Suppressor macrophage treated with lipopolysaccharide for 1 hour (primary cell): Measurements from ENCODE around the gene TMEM132D.

ENCODE experiments used
- DNase-seq, 3 donors: peaks; one replicate each; pipeline ENCODE4 v3.0.0-alpha.2; 2020 to 2022

TMEM132D gene

DNA sequence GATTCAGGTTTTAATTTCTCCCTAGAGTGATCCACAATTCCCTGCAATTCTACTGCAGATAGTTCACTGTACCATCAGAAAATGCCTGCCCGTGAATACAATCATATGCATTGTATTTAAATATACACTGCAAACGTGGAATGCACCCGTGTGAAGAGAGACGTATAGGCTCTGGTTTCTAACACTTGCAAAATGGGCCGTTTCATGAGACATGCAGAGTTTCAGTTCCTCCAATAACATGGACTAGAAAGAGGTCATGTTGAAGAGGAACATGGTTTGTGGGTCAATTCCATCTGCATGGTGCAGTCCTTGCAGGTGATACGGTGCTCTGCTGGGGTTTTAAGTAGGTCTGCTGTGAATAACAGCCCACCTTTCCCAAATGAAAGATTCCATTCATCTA lies 373.3 kb downstream of the TMEM132D start:
- no peak for DNase-seq

DNA sequence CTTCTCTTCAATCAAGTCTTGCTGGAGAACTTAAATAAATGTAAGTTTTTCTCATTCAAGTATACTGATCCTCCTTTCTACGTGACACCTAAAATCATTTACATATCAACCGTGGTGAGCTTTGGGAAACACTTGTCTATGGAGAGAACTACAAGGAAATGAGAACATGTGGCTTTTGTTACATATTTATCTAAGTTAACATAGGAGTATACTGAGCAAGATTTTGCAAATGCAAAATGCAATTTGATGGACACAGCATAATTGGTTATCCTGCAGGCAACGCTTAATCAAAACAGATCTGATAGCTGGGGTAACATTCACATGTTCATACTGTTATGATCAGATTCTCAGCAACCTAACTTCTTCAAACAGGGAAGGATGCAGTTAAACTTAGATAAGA lies 376.3 kb downstream of the TMEM132D start:
- no peak for DNase-seq

DNA sequence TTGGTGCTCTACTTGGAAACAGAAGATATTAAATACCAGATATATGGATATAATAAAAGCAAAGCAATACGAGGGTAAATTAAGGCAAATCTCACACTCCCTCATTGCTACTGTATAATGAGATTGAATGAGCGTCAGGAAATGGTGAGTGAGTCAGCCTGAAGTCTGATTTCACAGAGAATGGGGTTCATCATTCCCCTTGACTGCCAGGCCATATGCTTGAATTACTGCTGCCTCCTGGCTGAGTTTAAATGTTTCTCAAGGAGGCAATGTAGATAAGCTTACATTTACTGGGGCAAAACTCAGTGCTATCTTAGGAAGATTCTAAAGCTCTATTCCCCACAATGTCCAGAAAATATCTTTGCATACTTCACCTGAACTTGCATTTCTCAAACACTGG lies 380.2 kb downstream of the TMEM132D start:
- DNase-seq, result no peak

GRCh38 chr12:129520739-129521138 lies 383.1 kb downstream of the TMEM132D start:
- no peak for DNase-seq

- no peak for DNase-seq
Measured at GRCh38 chr12:129503802-129504201, 400.0 kb downstream of the TMEM132D start.

GRCh38 chr12:129496226-129496625 lies 407.6 kb downstream of the TMEM132D start:
- no peak for DNase-seq

- DNase-seq, result no peak
Measured at GRCh38 chr12:129494766-129495165, 409.1 kb downstream of the TMEM132D start.

DNA sequence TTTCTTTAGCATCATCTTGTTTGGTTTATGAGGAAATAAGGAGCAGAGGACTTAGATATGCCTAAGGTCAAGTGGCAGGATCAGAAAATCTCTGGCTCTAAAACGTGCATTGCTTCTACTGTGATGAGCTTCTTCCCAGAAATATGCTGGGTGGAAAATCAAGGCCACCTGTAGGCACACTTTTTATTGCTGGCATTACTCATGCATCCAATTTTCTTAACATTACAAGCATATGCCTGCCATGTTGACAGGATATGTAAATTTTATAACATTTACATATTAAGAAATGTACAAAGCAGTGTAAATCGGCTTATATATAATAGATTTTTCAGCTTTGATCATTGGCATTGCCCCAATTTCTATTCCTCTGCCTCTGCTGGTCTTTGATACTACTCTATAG lies 409.6 kb downstream of the TMEM132D start:
- no peak for DNase-seq

- DNase-seq, result no peak
Measured at GRCh38 chr12:129489100-129489676, 414.6 kb downstream of the TMEM132D start.

GRCh38 chr12:129486931-129487330 lies 416.9 kb downstream of the TMEM132D start:
- no peak for DNase-seq

DNA sequence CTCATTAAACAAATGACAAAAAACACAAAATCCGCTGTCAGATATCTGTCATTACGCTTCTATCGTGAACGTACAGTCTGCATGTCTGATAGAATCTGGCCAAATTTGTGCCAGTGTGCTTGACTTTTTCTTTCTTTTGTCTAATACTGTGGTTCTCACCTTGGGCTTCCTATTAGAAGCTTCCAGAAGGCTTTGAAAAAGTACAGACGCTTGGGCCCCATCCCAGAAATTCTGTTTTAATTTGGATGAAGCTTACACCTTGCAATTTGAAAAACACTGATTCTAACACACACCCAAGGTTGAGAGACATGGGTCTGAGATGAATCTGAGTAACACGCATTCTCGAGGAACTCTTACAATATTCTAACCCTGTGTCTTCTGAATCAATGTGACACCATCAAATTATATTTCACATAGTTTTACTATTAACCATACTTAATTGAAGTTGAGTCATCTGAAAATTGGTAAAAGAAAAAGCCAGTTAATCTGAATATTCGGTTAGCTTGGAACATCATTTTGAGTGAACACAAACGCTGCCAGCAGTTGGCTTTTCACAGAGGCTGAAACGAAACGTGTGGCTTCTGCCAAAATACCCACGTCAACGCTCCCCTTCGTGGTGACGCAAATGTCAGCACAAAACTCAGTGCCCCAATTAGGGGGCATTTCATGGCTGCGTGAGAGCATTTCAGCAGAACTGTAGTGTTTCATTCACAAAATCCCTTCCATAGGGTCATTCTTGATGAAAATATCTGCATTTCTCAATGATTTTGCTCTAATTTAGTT lies 420.5 kb downstream of the TMEM132D start:
- no peak for DNase-seq

DNA sequence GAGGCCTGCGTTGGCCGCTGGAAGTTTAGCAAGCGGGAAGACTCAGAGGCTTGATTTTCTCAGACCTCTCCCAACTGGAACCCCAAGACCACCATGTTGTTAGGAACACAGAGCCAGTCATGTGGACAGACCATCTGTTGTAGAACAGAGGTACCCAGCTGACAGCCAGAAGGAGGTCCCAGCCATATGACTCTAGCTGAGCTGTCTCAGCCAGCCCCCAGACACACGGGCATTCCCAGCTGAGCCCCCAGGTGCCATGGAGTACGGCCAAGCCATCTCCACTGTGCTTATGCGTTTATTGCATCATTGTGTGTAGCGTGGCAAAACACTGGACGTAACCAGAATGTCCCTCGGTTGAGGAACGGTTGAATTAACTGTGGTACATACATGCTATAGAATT lies 421.9 kb downstream of the TMEM132D start:
- DNase-seq, result no peak

DNA sequence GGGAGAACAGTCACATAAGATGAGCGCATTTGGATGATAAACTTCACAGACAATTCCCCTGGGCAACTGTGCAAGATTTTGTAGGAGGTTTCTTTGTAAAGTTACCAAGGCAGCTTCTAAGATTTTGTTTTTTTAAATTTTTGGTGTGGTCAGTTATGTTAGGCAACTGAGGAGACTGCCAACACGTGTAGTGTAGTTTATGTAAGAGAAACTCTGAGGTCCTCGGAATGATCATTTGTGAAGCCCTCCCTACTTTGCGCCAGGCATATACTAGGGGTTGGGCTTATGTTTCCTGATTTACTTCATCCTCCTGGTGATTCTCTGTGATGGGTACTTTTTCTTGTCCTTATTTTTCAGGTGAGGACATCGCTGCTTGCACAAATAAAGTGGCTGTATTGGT lies 433.6 kb downstream of the TMEM132D start:
- DNase-seq, result no peak

DNA sequence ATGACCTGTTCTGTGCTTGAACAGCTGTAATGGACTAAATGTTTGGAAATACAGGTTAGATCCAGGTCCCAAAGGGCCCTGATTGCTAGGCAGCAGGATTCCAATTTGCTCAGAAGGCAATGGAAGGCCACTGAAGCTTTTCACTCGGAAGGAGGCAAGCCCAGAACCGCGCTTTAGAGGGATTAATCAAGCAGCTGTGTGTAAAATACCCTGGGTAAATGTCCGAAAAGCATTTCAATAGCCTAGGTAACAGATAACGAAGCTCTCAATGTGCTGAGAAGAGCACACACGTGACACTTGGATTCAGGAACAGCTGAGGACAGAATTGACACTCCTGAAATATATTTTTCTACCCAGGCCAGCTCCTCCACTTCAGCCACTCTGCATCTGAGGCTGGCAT lies 436.1 kb downstream of the TMEM132D start:
- DNase-seq, result no peak

DNA sequence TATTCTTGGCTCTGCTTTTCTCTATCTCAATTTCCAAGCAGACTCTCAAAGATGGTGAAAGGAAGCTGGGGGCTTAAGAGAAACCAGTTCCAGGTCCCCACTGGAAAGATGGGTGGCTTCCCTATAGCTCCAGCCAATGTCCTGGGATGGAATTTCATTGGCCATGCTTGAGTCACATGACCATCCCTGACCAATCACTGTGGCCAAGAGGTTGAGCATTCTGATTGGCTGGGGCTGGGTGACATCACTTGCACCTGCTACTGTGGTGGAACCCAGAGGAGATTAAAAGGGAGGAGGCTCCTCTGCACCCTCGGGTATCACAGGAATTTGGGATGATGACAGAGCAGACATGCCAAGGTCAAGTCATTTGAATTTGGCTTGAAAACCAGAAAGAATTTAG lies 436.5 kb downstream of the TMEM132D start:
- DNase-seq, result no peak

- no peak for DNase-seq
Measured at GRCh38 chr12:129466499-129466898, 437.3 kb downstream of the TMEM132D start.

DNA sequence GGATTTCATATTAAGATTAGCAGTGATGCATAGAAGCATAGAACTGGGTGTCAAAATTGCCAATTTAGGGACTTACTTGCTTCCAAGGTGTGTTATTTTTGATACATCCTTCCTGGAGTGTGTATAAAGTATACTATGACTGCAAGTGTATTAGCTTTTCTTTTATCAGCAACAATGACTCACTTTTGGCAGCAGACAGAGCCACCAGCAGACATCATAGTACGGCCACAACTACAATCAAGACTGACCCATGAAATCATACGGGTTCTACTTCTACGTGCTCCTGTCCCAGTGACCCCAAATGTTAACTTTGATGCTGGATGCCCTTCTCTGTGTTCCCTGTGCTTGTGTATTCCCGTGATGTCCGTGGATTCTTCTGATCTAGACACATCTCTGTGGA lies 443.9 kb downstream of the TMEM132D start:
- DNase-seq, result no peak

DNA sequence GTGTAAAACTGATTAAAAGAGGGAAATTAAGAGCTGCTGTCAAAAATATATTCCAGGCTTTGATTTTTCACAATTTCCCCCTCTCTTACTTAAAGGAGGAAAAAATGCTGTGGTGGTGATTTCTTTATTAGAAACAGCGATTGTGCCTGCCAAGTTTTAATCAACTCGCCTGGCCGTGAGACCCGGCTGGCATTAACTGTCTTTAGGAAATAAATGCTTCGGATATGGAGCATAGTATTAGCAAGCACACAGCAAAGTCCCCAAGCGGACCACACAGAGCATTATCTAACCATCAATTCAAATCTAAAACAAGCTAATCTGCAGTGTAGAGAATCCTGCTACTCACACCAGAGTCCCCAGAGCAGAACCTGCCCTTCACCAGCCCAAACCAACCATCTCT lies 457.1 kb downstream of the TMEM132D start:
- no peak for DNase-seq

GRCh38 chr12:129440278-129440677 lies 463.5 kb downstream of the TMEM132D start:
- DNase-seq, result no peak

- no peak for DNase-seq
Measured at GRCh38 chr12:129434790-129435189, 469.0 kb downstream of the TMEM132D start.

DNA sequence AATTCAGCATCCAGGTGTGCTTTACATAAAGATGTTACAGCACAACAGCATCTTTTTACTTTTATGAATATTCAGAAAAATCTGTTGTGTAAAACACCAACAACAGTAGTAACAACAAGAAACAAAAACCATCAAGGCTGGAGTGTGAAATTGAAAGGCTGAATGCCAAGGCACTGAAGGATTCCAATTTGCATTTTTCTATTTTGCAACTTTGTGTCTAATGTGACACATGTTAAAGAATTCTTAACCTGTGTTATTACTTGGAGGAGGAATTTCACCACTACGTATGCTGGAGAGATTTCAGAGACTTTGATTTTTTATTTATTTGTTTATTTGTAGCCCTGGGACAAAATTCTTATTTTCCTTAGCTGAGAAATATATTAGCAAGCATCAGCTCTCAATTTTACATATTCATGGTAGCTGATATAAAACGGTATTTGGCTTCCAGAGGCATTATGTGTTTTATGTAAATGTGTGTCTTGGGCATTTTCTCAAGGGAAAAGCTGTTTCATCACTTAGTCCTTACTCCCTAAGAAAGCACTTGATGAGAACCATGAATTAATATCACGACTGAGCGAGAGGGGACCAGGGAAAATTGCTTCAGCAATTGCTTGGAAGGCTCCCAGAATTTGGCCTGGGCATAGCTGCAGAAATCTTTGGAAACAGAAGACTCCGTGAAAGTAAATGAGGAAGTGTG lies 475.4 kb downstream of the TMEM132D start:
- no peak for DNase-seq

GRCh38 chr12:129423041-129423580 lies 480.7 kb downstream of the TMEM132D start:
- DNase-seq, result no peak

DNA sequence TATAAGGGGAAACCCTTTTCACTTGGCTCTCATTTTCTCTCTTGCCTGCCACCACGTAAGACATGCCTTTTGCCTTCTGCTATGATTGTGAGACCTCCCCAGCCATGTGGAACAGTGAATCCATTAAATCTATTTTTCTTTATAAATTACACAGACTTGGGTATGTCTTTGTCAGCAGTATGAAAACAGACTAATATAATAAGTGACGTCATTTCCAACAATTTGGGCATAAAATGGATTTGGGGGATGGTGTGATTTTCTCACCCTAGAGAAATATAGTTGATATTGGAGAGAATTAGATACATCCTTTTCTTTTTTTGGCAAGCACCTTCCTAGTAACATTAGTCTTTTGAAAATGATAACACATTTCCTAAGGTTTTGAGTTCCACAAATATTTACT lies 490.5 kb downstream of the TMEM132D start:
- DNase-seq, result no peak

GRCh38 chr12:129409281-129409680 lies 494.5 kb downstream of the TMEM132D start:
- no peak for DNase-seq
